Hematopoietic multipotent progenitor cell treated with erythropoietin and hydrocortisone succinate and interleukin-3 and kit ligand, for 8 days (in vitro differentiated cells): ENCODE data around the gene IFT122.

Experiments used
- DNase-seq: peaks from one replicate; pipeline ENCODE4 v3.0.0-alpha.2; 2015

Gene IFT122

DNA sequence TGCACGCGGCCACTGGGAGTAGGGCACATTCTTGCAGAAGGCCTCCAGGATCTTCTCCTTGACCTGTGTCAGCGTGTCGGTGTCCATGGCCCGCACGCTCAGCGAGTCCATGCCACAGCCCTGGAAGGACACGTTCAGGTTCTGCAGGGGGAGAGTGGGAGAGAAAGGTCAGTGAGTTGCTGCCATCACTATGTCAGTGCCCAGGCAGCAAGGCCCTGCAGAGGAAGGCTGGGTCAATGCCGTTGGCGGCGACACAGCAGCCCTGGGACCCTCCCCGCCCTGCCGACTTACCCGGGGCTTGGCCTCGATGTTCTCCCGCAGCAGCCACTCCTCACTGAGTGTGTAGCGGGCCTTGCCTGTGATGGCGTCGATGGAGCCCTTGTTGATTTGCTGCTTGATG, 122.8 kb downstream of the IFT122 start:
- DNase-seq, result no peak

GRCh38 chr3:129563332-129563731, 123.3 kb downstream of the IFT122 start:
- DNase-seq, result no peak

DNA sequence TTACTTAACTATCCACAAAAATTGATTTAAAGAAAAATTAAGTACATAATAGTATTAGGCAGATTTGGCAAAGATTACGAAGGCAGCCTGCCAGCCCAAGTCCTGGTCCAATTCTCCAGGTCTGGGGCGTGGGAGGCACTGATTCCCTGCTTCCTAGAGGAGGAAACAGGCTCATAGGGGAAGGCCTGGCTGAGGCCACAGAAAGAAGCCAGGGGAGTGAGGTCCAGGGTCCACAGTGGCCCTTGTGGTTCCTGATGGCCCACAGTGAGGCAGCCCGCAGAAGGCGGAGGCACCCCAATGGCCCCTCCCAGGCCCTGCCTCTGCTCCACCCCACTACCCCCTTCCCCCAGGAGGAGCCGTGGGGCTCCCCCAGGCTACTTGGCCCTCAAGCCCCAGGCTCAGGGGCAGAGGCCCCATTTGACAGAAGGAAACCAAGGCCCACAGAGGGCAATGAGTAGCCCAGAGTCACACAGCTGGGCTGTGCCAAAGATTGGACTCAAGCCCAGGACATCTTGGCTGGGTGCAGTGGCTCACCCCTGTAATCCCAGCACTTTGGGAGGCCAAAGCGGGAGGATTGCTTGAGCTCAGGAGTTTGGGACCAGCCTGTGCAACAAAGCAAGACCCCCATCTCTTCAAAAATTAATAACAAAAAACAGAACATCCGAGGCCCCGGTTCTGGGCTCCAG, 124.0 kb downstream of the IFT122 start:
- DNase-seq, result no peak

GRCh38 chr3:129564981-129565644, 125.1 kb downstream of the IFT122 start:
- DNase-seq, result no peak

DNA sequence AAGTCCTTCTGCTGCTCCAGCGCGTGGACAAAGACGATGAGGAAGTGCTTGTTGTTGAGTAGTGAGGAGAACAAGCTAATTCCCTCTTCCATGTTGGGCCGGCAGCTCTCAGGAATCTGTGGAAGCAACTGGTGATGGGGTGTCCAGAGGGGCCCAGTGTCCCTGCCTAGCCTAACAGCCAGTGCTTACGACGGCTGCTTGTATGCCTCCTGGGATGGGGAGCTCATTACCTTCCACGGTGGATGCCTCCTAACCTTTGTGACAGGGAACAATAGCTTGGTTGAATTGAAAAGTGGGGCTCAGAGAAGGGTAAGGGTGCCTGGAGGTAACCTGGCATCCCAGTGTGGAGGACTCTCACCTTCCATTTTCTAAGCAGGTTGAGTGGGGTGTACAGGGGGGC, 125.9 kb downstream of the IFT122 start:
- no peak for DNase-seq

- no peak for DNase-seq
Measured at GRCh38 chr3:129567176-129567705, 127.2 kb downstream of the IFT122 start.

- no peak for DNase-seq
Measured at GRCh38 chr3:129567939-129568338, 127.9 kb downstream of the IFT122 start.

DNA sequence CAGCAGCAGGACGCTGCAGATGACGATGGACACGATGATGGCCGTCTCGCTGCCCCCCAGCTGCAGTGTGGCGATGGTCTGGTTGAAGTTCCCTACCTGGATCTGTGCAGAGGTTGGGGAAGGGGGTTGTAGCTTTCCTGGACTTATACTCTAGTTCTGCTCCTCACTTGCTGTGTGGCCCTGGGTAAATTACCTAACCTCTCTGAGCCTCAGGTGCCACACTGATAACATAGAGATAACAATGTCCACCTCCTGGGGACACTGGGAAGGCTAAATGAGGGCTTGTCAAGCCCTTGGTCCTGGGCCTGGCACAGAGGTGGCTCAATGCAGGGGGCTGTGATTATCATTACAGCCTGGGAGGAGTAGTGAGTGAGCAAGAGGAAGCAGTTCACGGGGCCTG, 129.8 kb downstream of the IFT122 start:
- no peak for DNase-seq
